CD4-positive, alpha-beta T cell treated with Interferon alpha-2 for 1 hour (primary cell): Measurements from ENCODE around the gene MYL6.

Source experiments
- DNase-seq, 2 donors: peaks; one replicate each; pipeline ENCODE4 v3.0.0-alpha.2; 2020 to 2022

MYL6 gene

DNA sequence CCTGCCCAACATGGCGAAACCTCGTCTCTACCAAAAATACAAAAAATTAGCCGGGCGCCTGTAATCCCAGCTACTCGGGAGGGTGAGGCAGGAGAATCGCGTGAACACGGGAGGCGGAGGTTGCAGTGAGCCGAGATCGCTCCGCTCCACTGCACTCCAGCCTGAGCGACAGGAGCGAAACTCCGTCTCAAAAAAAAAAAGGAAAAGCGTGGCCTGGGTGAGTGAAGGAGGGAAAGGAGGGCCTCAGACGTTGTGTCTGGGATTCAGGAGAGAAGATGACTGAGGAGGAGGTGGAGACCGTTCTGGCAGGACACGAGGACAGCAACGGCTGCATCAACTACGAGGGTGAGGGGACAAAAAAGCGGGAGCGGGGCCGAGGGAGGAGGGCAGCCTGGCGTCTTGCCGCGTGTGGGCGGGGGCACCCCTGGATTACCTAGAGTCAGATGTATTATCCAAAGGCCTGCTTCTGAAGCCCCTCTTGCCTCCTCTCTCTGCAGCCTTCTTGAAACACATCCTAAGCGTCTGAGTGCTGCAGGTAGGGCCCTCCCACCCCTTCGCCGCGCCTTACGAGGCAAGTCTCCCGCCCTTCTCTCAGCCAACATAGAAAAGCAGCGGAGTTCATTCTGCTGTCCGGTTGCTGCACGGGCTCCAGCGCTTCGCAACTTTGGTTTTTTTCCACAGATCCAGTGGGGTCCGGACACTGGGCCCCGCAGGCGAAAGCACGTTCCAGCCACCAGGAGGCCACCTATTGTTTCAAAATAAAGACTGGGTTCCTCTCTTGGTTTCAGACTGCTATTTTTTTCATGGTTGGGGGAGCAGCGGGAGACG lies 744 bp upstream of the MYL6 start:
- DNase-seq = peak; percentile 67 to 78

DNA sequence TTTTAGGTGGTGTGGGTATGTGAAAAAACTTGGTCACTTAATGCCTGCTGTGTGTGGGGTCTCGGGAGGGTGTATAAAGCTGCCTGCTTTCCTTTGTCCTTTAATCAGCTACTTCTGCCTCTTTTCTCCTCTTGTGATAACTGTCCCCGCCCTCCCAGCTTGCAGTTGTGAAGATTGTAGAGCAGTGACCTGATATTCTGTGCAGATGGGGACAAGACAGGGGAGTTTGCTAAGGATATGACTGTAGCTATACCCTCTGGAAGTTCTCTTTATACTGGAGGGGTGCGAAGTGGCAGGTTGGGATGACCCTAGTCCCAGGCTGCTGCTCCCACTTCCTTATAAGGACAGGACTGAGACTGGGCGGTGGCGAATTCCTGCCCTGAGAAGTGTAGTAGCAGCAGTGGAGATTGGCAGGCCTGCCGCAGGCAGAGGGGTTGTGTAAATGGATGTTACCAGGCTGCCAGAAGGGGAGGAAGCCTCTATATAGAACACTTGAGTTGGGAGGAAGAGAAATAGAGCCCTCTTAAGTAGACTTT lies 835 bp downstream of the MYL6 start:
- DNase-seq = no peak

DNA sequence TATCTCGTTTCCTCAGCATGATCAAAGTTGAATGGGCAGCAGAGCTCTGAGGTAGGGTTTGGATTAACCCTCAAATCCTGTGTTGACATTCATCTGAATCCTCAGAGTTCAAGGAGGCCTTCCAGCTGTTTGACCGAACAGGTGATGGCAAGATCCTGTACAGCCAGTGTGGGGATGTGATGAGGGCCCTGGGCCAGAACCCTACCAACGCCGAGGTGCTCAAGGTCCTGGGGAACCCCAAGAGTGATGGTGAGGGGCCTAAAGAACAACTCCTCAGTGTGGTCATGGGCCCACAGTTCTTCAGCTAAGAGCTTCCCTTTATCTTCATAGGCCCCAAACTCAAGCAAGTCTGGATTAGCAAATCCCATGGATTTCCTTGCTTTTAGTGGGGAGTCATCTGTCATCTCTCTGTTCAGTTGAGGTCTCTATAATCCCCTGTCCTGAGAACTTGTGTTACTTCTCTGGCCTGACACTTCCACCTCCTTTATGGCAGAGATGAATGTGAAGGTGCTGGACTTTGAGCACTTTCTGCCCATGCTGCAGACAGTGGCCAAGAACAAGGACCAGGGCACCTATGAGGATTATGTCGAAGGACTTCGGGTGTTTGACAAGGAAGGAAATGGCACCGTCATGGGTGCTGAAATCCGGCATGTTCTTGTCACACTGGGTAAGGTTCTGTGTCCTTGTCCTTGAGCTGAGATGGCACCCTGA lies 1.5 kb downstream of the MYL6 start:
- no peak for DNase-seq

DNA sequence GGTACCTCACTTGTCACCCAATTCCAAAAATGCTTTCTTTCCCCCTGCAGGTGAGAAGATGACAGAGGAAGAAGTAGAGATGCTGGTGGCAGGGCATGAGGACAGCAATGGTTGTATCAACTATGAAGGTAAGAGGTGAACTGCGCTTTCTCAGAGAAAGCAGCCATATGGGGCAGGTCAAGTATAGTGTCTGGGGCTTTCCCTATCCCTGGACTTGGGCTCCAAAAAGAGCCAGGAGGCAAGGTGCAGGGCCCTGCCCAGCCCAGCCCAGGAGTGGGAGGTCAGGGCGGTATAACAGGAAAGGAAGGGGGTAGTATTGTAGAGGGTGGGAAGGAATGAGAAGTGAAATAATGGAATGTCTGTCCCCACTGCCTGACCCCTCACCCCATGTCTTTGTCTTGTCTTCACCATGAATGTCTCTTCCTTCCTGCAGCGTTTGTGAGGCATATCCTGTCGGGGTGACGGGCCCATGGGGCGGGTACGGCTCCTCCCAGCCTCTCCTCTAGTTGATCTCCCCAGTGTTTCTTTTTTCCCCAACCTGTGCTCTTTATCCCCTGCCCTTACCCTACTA lies 2.1 kb downstream of the MYL6 start:
- DNase-seq = peak; percentile 41 to 75

DNA sequence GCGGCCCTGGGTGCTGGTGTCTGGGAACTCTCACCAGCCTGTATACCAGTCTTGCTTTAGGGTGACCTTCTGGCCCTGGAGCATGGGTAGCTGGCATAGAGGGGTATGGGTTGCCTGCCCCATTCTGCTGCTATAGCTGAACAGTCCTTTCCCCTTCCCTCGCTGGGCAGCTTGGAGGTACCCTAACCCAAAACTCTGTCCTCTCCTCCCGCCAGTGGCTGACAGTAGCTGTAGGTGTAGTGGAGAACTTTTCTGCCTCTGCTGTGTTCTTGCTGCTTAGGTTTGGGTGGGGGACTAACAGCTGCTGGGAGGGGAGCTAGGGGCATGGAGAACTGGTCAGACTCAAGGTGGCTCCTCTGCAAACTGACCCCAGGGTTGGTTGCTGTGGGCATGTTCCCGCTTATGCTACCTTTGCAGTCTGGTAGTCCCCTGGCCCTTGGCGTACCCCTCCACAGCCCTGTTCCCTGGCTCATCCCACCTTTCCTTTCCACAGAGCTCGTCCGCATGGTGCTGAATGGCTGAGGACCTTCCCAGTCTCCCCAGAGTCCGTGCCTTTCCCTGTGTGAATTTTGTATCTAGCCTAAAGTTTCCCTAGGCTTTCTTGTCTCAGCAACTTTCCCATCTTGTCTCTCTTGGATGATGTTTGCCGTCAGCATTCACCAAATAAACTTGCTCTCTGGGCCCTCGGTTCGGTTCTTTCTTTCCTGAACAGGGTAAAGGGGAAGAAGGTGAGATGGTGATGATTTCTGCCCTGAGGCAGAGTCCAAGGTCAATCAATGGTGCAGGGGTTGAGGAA lies 2.9 kb downstream of the MYL6 start:
- no peak for DNase-seq

DNA sequence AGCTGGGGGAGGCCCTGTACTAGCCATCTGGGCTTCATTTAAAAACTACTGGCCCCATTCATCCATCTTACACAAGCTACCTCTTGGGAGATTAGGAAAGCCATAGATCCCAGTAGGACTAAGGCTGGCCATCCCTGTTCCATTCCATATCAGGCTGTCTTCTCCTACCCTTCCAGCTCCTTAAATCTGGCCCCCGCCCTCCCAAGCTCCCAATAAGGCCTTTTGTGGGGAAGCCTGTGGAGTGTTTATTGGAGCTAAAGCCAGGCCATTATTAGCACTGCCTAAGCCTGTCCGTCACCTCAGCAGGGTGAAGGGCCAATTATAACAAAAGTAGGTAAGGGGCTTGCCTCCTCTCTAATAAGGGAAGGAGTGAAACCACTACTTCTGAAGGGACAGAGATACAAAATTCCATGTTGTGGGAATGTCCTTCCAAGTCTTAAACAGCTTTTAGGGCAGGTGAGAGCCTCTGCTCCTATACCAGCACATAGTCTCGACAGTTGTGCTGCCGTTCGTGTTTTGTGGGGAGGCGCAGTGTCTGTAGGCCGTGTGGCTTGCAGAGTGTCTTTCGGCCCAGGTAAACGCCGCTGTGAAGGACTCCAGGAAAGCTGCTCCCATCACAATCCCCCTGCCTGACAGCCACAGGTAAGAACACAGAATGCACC lies 3.7 kb downstream of the MYL6 start:
- DNase-seq = no peak

DNA sequence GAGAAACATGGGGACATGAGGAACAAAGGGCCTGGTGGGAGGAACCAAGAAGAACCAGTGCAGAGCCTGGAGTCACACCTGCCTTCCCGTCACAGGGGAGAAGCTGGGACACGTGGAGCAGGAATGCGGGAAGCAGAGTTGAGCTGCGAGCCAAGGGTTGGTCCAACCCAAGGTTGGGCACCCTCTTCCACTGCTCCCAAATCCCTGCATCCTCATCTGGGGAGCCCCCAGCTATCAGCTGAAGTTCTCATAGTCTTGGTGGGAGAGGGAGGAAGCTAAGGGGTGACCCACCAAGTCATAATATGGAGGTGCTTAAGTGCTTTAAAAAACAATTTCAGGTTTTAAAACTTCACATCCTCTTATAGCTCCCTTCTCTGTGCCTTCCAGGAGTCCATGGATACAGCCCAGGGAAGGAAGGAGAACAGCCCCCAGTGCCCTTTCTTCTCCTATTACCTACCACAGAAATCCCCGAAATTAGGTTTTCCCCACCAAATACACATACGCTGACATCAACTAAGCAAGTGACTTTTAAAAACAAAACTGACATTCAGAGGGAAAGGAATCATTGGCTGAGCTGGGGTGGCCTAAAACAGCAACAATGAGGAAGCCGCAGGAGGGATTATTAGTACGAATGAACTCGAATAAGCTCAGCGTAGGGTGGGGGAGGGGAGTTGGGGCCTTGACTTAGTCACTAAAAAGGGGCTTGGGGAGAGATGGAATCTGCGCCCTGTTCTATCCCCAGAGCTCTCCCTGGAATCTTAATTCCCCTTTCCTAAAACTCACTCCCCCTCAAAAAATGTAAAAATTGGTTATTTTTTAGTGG lies 4.5 kb downstream of the MYL6 start:
- DNase-seq = no peak

DNA sequence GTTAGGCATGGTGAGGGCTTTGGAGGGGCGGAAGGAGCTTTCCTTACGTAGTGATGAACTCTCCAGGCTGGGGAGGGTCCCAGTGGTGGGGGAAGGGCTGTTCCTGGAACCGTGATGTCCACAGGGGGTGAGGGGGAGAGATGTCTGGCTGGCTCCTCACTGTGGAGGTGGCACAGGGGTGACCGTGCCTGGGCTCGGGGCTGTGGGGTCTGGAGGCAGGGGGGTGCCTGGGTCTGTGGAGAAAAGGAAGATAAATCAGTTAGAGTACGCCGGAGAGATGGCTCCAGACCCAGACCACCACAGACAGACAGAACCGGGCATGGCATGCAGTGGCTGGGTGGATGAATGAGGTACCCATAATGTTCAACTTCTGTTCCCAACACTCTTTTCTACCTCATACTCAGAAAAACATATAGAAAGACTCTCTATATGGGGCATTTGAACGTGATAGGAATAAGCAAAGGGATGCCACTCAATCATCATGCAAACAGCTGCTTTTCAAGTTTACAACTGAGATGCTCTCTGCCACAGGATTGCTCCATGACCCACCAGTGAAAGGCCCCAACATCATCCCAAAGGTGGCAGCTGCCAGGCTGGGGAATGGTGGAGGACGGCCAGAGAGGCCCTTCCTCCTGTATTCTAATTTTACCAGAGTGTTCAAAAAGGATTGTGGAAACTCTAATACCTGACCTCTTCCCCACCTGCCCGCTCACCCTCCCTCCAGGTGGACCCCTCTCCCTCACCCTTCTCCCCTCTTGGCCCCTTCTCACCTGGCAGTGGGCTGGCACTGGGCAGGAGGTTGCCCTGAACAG lies 5.6 kb downstream of the MYL6 start:
- DNase-seq = no peak

DNA sequence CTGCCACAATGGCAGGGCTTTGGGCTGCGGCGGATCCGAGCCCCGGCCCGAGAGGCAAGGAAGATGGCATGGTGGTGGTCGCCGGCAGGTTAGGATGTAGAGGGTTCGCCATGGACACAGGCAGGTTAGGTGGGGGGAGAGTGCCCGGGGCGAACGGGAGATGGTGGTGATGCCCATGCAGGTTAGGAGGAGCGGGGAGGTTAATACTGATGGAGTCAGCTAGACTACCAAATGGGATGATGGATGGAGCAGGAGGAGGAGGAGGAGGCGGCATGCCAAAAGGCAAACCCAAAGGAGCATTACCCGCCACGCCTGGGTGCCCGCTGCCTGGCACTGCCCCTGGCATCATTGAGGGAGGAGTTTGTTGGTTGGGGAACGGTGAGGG lies 6.2 kb downstream of the MYL6 start:
- no peak for DNase-seq

DNA sequence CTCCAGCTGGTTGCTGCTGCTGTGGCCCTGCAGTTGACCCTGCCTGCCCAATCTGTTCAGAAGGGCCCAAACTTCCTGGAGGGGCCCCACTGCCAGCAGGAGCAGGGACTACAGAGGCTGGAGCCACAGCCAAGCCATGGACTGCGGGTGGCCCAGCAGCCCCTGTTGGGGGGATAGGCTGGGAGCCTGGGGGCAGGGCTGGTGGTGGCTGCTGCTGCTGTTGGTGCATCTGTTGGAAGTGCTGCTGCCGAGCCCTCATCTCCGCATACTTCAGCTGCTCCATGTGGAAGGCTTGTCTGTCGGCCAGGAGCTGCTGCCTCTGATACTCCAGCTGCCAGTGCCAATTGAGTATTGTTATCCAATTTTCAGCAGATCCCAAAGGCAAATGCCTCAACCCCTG lies 7.2 kb downstream of the MYL6 start:
- DNase-seq = no peak

DNA sequence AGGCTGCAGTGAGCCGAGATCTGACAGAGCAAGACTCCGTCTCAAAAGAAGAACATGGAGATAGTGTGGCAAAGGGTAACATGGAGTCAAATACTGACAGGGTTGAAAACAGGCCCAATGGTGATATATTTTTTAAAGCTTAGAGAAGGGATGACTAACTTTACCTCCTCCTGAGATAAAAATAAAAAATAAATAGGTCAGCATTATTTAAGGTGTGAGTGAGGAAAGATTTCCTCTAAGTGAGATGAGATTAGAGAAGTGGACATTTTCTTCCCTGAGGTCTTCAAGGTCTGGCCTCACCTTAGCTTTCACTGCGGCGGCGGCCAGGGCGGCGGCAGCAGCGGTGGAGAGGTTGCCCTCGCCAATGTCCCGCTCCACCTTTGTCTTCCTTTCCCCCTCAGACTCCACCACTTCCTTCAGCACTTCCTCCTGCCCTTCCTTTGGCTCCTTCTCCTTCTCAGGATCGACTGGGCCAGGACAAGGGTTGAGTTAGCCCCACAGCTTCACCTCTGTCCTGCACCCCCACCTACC lies 11.1 kb downstream of the MYL6 start:
- DNase-seq = no peak

DNA sequence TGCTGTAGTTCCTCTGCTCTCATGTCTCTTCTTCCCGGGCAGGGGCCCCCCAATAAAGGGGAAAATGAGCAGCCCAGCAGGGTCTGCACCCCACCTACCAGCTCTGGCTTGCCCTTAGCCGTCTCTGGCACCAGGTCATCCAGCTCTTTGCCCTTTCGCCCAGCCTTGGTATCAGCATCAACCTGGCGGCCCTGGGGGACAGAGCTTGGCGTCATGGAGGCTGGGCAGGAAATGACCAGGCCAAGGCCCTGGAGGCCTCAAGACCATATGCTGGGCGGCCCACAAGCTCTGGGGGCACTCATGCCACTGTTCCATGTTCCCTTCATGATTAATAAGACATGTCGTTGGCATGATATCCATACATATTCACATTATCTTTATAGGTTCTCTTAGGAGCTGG lies 14.7 kb downstream of the MYL6 start:
- no peak for DNase-seq

DNA sequence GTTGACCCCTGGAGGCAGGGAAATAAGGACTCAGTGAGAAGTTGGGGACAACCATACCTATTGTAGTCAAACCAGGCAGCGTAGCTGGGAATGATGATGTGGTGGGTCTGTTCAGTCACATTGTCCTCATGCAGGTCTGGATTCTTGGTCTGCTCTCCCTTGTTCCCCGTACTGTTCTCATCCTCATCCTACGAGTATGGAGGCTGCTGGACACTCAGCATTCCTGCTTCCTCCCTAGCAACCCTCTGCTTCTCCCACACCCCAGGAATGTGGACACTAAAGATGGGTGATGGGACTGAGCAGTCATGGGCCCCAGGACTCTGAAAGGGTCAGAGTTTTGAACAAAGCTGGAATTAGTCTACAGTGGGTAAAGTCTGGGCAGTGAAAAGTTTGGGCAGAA lies 20.2 kb downstream of the MYL6 start:
- no peak for DNase-seq

DNA sequence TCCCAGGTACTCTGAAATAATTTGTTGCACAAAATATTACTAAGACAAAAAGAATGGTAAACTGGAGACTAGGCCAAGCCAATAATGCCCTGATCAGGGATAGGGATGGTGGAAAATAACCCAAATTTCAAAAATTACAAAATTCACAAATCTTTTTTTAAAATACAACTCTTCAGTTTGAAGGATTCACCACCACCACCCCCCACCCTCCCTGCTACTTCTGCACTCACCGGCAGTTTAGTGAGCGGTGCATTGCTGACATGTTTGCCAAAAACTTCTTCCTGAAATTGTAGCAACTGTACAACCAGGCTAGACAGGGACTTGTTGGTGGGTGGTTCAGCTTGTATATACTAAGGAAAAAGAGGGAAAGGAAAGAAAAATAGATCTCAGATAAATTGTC lies 28.8 kb downstream of the MYL6 start:
- DNase-seq = no peak

DNA sequence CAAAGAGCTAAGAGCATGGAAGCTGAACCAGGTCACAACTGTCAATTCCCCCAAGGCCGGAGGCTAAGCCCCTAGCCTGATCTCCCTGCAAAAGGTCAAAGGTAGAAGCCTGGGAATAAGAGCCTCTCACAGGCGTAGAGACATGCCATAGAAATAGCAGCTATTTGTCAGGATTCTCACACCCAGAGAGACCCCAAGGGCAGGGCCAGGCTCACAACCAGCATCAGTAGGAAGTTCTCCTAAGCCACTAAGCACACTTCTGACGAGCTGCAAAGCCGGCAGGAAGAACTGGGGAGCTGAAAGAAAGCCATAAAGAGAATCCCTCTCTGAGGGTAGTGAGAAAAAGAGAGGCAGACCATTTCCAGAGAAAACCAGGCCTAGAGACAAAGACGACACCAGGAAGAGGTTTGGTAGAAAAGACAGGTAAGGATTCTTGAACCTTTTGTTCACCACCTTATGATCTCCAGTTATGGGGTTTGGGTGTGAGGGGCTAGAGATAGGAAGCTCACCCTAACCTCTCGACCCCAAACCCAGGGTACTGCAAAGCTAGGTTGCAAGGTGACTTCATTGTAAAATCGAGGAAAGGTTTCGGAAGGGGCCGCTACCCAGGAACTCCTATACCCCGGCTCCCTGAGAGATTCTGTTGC lies 30.1 kb downstream of the MYL6 start:
- no peak for DNase-seq

DNA sequence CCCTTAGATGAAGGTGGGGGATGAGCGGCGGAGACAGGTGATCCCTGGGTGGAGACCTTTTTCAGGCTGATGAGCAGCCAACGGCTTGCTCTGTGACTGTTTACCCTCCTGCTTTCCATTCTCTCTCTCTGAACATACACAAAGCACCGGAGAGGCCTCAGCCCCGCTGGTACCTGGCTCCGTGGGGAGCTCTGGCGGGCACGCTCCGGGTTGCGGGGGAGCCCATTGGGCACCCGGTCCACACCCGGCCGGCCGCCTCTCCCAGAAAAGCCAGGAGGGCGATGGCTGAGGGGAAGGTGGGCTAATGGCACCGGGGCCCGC lies 30.6 kb downstream of the MYL6 start:
- DNase-seq = no peak

DNA sequence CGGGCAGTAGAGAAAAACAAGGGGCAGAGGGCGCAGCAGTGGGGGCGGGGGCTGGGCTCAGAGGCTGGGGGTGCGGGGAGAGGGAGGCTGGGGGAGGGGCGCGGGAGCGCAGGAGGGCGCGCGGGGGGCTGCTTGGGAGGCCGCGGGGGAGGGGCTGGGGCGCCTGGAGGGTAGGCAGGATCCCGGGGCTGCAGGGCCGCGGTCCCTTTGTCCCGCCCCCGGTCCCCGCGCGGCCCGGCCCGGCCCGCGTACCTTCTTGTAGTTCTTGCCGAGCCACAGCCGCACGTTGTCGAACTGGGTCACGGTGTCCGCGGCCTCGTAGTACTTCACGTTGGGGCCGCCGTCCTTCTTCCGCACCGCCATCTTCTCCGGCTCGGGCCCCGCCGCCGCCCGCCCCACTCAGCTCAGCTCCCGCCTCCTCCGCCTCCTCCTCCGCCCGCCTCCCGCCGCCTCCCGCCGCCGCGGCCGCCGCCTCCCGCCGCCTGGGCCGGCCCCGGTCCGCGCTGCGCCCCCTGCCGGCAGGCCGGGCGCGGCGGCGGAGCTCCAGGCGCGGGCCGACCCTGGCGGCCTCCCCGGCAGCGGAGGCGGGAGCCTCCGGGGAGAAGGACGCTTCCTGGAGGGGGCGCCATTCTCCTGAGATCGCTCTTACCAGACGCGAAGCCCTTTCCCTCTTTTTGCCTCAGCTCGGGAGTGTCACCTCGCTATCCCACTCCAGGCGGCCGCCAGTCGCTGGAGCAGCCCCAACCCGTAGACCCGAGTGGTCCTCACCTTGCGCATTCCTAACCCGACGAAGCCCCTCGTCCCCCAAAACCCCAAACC lies 31.1 kb downstream of the MYL6 start, which contains the start of gene SMARCC2:
SMARCC2 (minus strand) TSS at position 385 of the 819 bp plus-strand sequence; CDS start at position 363, 22 bp downstream.
- DNase-seq = peak; percentile 83 to 90

DNA sequence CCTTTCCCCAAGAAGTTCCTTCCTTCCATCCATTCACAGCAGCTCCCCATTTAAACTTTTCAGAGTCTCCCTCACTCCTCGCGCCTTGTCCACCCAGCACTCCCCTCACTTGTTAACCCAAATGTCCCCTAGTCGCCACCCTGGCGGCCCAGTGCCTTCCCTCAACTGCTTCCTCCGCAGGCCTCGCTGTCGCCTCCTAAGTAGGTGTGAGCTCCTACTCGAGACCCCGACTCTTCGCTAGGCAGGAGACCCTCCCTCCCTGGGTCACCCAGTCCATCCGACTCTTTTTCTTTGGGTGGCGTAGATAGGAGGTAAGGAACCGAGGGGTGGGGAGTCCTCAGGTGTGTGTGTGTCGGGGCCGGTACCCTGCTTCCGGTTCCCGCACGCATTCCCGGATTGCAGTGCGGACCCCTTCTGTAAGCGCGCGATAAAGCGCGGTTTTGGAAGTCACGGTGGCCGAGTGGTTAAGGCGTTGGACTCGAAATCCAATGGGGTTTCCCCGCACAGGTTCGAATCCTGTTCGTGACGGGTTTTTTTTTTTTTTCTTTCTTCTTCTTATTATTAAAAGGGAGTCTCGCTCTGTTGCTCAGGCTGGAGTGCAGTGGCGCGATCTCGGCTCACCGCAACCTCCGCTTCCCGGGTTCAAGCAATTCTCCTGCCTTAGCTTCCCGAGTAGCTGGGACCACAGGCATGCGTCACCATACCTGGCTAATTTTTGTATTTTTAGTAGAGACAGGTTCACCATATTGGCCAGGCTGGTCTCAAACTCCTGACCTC lies 31.9 kb downstream of the MYL6 start:
- peak; percentile 77 to 86 for DNase-seq
